HG03469 (cell line): Measurements from ENCODE around the gene SPHK1.

Experiments
- ATAC-seq: cut with Tn5 transposase; IDR thresholded peaks from one replicate; pipeline ENCODE4 v1.9.1; 2021; ENCODE audit warnings: mild to moderate bottlenecking, moderate library complexity, moderate number of reproducible peaks; ENCODE audit not compliant: unreplicated experiment

SPHK1 gene

GRCh38 chr17:76405967-76406647 is 21.7 kb downstream of the SPHK1 start:
- no peak for ATAC-seq

DNA sequence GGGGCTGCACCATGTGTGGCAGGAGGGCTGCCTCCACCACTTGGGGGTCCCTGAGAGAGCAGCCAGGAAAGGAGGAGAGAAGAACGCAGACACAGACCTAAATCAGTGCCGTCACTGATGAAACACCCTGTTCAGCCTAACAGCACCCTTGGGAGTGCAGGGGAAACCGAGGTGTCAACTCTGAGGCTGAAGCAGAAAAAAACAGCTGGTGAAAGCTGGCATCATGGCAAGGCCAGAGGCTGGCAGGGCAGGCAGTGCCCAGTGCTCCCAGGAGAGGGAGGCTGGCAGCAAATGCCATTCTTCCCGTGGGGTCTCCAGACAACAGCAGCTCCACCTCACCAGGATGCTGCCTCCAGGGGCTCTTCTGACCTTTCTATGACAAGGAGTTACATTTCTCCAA is 23.1 kb downstream of the SPHK1 start:
- ATAC-seq = no peak

DNA sequence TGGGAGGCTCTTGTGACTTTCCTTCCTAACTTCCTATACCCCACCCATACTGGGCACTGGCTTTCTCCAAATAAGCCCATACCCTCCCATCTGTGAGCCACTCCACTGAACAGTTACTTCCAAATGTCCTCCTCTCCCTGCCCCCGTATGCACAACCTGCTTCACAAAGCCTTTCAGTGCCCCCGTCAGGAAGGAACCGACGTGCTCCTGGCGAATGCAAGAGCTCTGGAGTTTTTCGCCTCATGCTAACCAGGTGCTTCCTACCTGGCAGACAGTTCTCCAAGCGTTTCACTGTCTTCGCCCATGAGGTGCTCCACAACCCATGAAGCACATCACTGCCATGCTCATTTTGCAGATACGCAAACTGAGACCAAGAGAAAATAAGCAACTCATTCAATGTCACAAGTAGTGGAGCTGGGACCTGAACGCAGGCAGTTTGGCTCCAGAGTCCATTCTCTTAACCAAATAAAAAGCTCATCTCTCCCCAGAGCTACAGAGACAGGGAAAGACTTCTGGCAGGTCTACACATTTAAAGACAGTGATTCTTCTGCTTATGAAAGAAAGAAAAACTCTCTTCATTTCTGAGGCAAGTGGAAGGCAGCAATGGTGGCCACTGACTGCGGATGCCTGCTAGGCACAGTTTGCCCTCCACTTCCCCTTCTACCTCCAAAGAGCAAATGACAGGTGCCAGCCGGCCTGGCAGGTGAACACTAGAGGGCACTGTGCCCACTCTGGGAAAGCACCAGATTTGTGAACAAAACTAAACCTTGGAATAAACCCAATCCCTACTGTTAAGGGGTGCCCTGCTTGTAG is 23.8 kb downstream of the SPHK1 start:
- no peak for ATAC-seq

DNA sequence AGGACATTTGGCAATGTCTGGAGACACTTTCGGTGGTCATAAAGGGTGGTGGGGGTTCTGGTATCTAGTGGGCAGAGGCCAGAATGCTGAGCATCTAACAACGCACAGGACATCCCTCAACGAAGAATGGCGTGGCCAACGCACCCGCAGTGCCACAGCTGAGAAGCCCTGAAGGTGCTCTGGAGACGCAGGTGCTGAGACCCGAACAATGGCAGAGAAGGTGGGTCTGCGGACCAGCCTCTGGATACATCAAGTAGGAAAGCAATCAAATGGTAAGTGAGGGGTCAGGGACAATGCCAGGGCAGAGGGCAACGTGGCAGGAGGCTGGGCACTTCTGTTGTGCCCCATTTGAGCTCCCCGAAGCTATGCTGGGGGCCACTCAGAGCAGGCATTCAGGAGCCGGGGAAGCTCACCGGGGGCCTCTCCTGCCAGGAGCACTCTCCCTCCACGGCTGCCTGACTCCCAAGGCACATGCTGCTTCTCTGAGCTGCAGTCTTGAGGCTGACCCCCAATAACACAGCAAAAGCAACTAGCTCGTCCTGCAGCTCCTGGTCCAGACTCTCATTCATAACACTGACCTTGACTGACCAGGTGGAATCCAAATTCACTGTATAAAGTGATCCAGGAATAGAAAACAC is 26.0 kb downstream of the SPHK1 start:
- ATAC-seq = no peak

DNA sequence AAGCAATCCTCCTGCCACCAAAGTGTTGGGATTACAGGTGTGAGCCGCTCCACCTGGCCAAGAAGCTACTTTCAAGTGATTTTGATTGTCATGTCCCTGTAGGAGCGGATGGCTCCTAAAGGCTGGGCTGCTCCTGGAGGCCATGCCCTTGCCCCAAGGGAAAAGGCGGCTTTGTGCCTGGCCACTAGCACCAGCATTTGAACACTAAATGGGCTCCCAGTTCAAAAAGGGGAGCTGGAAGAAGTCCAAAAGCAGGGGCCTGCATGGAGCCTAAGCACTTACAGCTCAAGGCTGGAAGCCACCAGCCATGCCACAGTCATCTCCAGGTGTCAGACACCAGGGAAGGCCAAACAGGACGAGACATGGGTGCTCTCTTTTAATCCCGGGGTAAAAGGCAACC is 26.8 kb downstream of the SPHK1 start:
- ATAC-seq = no peak

DNA sequence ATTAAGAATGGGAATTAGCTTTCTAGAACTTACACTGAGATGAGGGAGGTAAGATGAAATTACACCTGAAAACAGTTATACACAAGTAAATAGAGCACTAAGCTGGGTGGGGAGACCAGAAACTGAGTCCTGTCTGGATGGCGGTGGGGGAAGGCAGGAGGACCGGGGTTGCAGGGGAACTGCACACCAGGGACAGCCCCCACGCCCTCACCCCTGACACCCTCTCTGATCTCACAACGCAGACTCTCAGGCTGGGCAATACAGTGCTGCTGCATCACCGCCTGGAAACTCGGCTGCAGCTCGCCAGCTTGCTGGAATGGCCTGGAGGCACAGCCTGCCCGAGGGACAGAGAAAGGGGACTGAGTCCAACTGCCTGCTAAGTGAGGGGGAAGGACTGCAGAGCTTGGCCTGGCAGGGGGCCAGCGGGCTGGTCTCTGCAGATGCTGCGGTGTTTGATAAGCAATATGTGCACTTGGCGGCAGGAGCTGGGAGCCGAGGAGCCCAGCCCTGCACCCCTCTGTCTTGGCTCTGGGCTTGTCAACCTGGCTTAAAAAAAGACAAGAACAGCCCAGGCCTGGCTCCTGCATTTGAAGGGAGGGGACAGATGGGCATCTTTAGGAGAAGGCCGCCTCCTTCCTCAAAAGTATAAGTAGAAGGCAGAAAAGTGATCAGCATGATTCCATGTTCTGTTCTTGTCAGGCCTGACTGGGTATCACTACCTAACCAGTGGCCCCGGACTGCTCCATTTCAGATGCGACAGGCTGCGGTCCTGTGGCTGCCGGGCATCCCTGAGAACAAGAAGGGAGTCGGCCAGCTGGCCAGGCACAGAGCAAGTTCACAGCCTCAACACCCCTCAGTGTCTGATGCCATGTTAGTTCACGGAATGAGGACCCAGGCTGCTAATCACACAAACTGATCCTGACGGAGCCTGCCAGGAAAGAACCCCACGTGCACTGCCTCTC is 30.2 kb downstream of the SPHK1 start:
- ATAC-seq = no peak

GRCh38 chr17:76415786-76416185 is 31.4 kb downstream of the SPHK1 start:
- no peak for ATAC-seq

- ATAC-seq = no peak
Measured at GRCh38 chr17:76416457-76416856, 32.0 kb downstream of the SPHK1 start.

GRCh38 chr17:76416899-76417298 is 32.5 kb downstream of the SPHK1 start:
- ATAC-seq = no peak

GRCh38 chr17:76417499-76418143 is 33.2 kb downstream of the SPHK1 start:
- ATAC-seq = no peak

GRCh38 chr17:76419576-76420260 is 35.3 kb downstream of the SPHK1 start:
- ATAC-seq = no peak

GRCh38 chr17:76420356-76421043 is 36.1 kb downstream of the SPHK1 start:
- ATAC-seq = no peak

DNA sequence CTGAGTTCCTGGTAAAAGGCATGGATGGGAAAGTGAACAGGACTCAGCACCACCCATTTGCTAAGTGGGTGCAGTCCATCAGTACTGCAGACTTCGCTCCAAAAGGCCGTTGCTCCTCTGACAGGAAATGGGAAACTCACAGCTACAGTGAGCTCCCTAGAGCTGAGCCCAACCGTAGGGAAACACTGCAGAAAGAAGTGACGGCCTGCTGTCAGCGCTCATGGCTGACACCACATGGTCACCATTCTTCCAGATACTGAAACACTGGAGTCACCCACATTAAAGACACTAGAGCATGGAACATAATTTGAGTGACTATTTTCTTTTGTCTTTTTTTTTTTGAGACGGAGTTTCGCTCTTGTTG is 36.6 kb downstream of the SPHK1 start:
- ATAC-seq = no peak

DNA sequence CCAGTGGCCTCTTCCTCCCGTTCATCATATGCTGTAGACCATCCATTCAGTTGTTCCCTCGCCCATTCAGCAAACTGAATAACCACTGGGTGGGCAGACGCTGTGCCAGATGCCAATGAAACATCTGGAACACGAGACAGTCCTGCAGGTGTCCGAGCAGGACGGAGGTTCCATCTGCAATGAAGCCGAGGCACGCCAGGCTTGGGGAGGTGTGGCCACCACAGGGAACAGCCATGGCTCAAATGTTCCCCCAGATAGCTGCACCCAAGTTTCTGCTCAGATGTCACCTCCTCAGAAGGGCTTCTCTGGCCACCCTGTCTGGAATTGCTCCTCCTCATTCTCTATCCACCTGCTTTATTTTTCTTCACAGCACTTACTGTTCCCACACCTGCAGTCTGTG is 38.0 kb downstream of the SPHK1 start:
- no peak for ATAC-seq

GRCh38 chr17:76422860-76423259 is 38.5 kb downstream of the SPHK1 start:
- ATAC-seq = no peak

- no peak for ATAC-seq
Measured at GRCh38 chr17:76426853-76427252, 42.4 kb downstream of the SPHK1 start.

DNA sequence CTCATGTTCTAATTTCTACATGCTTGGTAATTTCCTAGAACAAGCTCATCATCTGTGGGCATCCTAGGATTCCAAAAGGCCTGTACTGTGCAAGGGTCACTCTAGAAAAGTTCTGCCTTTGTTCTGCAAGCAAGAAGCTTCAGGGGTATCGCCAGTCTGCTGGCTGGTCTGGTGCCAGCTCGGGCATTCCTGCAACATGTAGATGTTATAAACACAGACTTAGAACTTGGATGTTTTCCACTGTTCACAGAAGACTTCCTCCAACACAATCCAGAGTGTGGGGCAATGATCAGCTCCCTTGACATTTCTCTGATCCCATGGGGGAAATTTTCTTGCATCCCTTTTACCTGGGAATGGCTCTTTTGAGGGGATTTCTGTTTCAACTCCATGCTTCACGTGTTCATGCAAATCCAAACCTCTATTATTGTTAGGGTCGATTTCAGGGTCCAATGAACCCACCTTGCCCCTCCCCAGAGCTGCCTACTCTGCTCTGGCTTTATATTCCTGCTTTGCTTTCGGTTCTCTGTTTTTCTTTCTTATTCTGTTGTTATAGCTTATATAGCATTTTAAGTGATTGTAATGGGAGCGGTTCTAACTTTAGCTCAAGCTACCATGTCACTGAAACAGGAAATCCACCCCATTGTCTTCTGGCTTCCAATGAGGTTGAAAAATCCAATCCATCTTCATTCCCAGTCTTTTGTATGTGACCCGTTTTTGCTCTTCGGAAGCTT is 43.3 kb downstream of the SPHK1 start:
- ATAC-seq = no peak

GRCh38 chr17:76428511-76428910 is 44.1 kb downstream of the SPHK1 start:
- ATAC-seq = no peak

DNA sequence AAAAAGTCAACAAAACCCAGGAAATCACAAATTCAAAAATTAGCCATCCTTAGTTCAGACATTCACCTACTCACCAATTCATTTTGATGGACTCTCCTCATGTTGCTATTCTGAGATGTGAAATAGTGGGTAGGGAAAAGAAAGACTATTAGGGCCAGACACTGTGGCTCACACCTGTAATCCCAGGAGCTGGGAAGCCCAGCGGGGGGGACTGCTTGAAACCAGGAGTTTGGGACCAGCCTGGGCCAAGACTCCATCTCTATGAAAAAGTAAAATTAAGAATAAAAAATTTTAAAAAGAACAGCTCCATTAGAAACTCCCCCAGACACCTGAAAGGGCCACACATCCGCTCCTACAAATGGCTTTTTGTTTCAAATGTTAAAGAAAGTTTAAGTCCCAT is 47.1 kb downstream of the SPHK1 start:
- ATAC-seq = no peak
